Fibroblast of gingiva (primary cell): ENCODE measurements around the gene INSYN1.
"Not testable (repeated sequence)": the region's sequence is repeated elsewhere in the genome, so short reads cannot be mapped to it uniquely, and the experiment has no call there.

Experiments
- DNase-seq: peaks from one replicate; pipeline ENCODE4 v3.0.0-alpha.2; 2011; ENCODE audit warnings: low read depth

The INSYN1 gene

GRCh38 chr15:73753250-73754130 is at the start of gene INSYN1:
INSYN1 (minus strand) TSS chr15:73753351; CDS start chr15:73751130, 2,221 bp downstream.
- peak; percentile 15 for DNase-seq

- DNase-seq, result no peak
Measured at GRCh38 chr15:73802431-73803041, 49.4 kb upstream of the INSYN1 start.

GRCh38 chr15:73800662-73801345 is 47.7 kb upstream of the INSYN1 start:
- DNase-seq, result peak; percentile 64

GRCh38 chr15:73799466-73799865 is 46.3 kb upstream of the INSYN1 start:
- DNase-seq, result no peak

- DNase-seq, result no peak
Measured at GRCh38 chr15:73797366-73798158, 44.4 kb upstream of the INSYN1 start.

- DNase-seq, result no peak
Measured at GRCh38 chr15:73796331-73796831, 43.2 kb upstream of the INSYN1 start.

- no peak for DNase-seq
Measured at GRCh38 chr15:73794443-73795133, 41.4 kb upstream of the INSYN1 start.

GRCh38 chr15:73792899-73793541 is 39.9 kb upstream of the INSYN1 start:
- not testable (repeated sequence) for DNase-seq

GRCh38 chr15:73792415-73792814 is 39.3 kb upstream of the INSYN1 start:
- DNase-seq, result no peak

- no peak for DNase-seq
Measured at GRCh38 chr15:73789521-73790240, 36.5 kb upstream of the INSYN1 start.

- DNase-seq, result no peak
Measured at GRCh38 chr15:73787621-73788020, 34.5 kb upstream of the INSYN1 start.

- DNase-seq, result no peak
Measured at GRCh38 chr15:73786538-73786937, 33.4 kb upstream of the INSYN1 start.

GRCh38 chr15:73785256-73786014 is 32.3 kb upstream of the INSYN1 start:
- DNase-seq, result not testable (repeated sequence)

GRCh38 chr15:73784291-73784690 is 31.1 kb upstream of the INSYN1 start:
- DNase-seq, result no peak

- DNase-seq, result no peak
Measured at GRCh38 chr15:73782344-73782959, 29.3 kb upstream of the INSYN1 start.

GRCh38 chr15:73781038-73781925 is 28.1 kb upstream of the INSYN1 start:
- DNase-seq, result no peak

GRCh38 chr15:73779974-73780373 is 26.8 kb upstream of the INSYN1 start:
- DNase-seq, result no peak

- DNase-seq, result no peak
Measured at GRCh38 chr15:73777741-73778140, 24.6 kb upstream of the INSYN1 start.
